Left ventricle myocardium inferior (tissue), 1 donor: ENCODE measurements around the gene RHOBTB1. TPM values are rescaled to one million over a fixed set of nuclear protein-coding genes. Genes with fewer than 3 reads are reported as not detected.

Experiments
- DNase-seq: peaks from one replicate; pipeline ENCODE4 v3.0.0-alpha.2; 2020
- H3K27ac ChIP-seq: fragments of 200-600 bp; replicated peaks from 2 replicates; pipeline ENCODE4 v1.8.0; 2021
- H3K27me3 ChIP-seq: fragments of 200-600 bp; 2 replicates; pipeline ENCODE4 v1.8.0; 2021; ENCODE audit warnings: low read depth
- H3K36me3 ChIP-seq: fragments of 200-600 bp; 2 replicates; pipeline ENCODE4 v1.8.0; 2021
- H3K4me1 ChIP-seq: fragments of 200-600 bp; 2 replicates; pipeline ENCODE4 v1.8.0; 2021
- H3K4me3 ChIP-seq: fragments of 200-600 bp; 2 replicates; pipeline ENCODE4 v1.8.0; 2021; ENCODE audit warnings: mild to moderate bottlenecking, moderate library complexity
- H3K9me3 ChIP-seq: fragments of 200-600 bp; replicated peaks from 2 replicates; pipeline ENCODE4 v1.8.0; 2021
- CTCF ChIP-seq: fragments of 200-600 bp; IDR thresholded peaks from 2 replicates; pipeline ENCODE4 v1.8.0; 2021; ENCODE audit warnings: antibody characterized with exemption, mild to moderate bottlenecking, borderline replicate concordance
- intact Hi-C: fragments of 100-400 bp; cut with micrococcal nuclease; formaldehyde crosslinking; loops from one replicate; pipeline ENCODE4 v1.11.0; 2022
- total RNA-seq: library from RNA; stranded (reverse); fragmentation: NEBNext Ultra II Directional; extraction: Animal tissue kit (Norgen Biotek cat#: 25700); gene quantifications from one replicate; pipeline ENCODE4 v1.2.1, GENCODE V29; 2021
- donor health status: DM: no; HTN: yes; CAD: no; lungs with severe emphysema.

Gene RHOBTB1
- total RNA-seq, 1 donor from 2014 or later: 16.6 TPM

- Histone ChIP-seq H3K27me3 (no peaks in the 10 kb centered on the region), H3K36me3 (peaks cover 51% of the 10 kb centered on the region), H3K27ac (peak overlapping the region; percentile 66), H3K4me3 (no peak overlapping the region), H3K4me1 (peaks cover 43% of the 10 kb centered on the region), H3K9me3 (no peaks in the 10 kb centered on the region)
- TF ChIP-seq CTCF: peak; percentile 70
- no peak for DNase-seq
- intact Hi-C loops: loop anchor here (5.0 kb wide), 1 partner anchor 79 kb away; no protein-coding TSS in a partner anchor
Observed at GRCh38 chr10:60883187-60883586, 60.8 kb downstream of the RHOBTB1 start.

- Histone ChIP-seq H3K27me3 (no peaks in the 10 kb centered on the region), H3K4me3 (no peak overlapping the region), H3K4me1 (peaks cover 24% of the 10 kb centered on the region), H3K9me3 (no peaks in the 10 kb centered on the region), H3K36me3 (peaks cover 46% of the 10 kb centered on the region), H3K27ac (no peak overlapping the region)
- TF ChIP-seq CTCF: no peak
- no peak for DNase-seq
- intact Hi-C loops: no loop called here
Observed at GRCh38 chr10:60878224-60878623, 65.8 kb downstream of the RHOBTB1 start.

- peaks cover 19% of the 10 kb centered on the region for H3K4me1 ChIP-seq
- intact Hi-C loops: no loop called here
- no peak for DNase-seq
- H3K27ac ChIP-seq: no peak overlapping the region
- H3K27me3 ChIP-seq: no peaks in the 10 kb centered on the region
- H3K36me3 ChIP-seq: peaks cover 50% of the 10 kb centered on the region
- H3K9me3 ChIP-seq: no peaks in the 10 kb centered on the region
- H3K4me3 ChIP-seq: no peak overlapping the region
- no peak for TF ChIP-seq CTCF
Observed at GRCh38 chr10:60877777-60878120, 66.2 kb downstream of the RHOBTB1 start.

- intact Hi-C loops: no loop called here
- peaks cover 14% of the 10 kb centered on the region for H3K4me1 ChIP-seq
- no peaks in the 10 kb centered on the region for H3K27me3 ChIP-seq
- no peak overlapping the region for H3K27ac ChIP-seq
- TF ChIP-seq CTCF: no peak
- H3K36me3 ChIP-seq: peaks cover 55% of the 10 kb centered on the region
- no peaks in the 10 kb centered on the region for H3K9me3 ChIP-seq
- H3K4me3 ChIP-seq: no peak overlapping the region
- DNase-seq: no peak
Observed at GRCh38 chr10:60877061-60877776, 66.8 kb downstream of the RHOBTB1 start.

GRCh38 chr10:60873758-60874157, 70.2 kb downstream of the RHOBTB1 start:
- peaks cover 13% of the 10 kb centered on the region for H3K4me1 ChIP-seq
- TF ChIP-seq CTCF: no peak
- H3K27me3 ChIP-seq: no peaks in the 10 kb centered on the region
- H3K27ac ChIP-seq: no peak overlapping the region
- no peaks in the 10 kb centered on the region for H3K9me3 ChIP-seq
- H3K4me3 ChIP-seq: no peak overlapping the region
- intact Hi-C loops: no loop called here
- DNase-seq: no peak
- H3K36me3 ChIP-seq: peaks cover 63% of the 10 kb centered on the region
